ENCODE data around the gene MYL5.

The MYL5 gene

DNA sequence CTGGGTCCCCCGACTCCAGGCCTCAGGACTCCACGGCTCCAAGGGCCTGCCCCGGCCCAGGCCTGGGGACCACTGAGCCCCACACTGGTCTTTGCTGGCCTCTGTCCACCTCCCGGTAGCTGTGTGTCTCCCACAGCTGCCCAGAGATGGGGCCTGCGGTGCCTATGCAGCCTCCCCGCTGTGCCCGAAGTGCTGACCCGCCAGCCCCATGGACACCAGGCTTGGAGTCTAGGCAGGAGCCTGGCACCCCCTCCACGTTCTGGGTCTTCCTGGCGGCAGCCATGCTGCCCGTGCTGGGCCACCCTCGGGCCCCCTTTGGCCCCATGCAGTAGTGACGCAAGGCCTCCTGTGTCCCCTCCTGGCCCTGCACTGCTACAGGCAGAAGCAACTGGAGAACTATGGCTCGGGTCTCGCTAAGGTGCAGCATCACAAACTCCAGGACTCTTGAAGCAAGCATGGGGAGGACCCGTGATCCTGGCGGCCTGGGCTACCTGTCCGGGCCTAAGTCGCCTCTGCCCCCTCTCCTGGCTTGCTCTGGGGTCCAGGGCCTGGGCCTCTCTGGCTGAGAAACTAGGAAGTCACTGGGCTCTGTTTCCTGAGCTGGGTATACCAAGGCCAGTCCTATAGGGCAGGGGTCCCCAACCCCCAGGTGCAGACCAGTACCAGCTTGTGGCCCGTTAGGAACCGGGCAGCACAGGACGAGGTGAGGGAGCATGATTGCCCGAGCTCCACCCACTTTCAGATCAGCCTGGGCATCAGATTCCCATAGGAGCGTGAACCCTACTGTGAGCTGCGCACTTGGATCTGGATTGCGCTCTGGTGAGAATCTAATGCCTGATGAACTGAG lies 917 bp downstream of the MYL5 start:
- no peak for DNase-seq (ENCODE audit: low spot score)

DNA sequence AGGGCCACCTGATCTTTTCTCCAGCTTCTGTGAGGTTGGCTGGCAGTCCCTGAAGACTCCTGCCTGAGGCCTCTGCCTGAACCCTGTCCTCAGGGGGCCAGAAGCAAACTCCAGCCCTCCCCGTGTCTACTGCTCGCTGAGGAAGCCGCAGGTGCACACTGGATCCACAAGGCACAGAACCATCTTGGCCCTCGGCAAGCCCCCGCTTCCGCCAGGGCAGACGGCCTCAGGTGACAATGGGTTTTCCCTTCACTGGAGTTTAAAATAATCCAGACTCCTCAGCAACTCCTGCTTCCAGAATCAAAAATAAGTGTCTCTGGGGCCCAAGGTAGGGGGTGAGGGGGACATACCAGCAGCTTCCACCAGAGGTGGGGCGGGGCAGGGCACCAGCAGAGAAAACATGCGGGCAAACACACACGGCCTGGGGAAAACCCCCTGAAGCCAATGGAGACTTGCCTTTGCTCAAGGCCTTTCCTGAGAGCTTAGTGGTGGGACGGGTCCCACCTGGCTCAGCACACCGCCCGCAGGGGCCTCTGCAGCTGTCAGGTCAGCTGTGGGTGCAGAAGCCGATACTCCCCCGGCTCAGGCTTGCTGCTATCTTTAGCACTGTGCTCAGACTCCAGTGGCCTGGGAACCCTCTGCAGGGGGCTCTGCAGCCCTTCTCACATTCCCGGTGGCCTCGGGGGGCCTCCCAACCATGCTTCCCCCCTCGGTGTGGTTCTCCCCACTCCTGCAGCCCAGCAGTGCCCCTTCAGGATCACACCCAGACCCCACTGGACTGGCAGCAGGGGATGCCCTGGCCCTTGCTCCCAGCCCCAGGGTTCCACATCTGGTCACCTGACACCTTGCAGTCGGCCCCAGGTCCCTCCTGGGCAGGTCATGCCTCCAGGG lies 1.9 kb downstream of the MYL5 start:
- DNase-seq (ENCODE audit: low spot score): no peak

DNA sequence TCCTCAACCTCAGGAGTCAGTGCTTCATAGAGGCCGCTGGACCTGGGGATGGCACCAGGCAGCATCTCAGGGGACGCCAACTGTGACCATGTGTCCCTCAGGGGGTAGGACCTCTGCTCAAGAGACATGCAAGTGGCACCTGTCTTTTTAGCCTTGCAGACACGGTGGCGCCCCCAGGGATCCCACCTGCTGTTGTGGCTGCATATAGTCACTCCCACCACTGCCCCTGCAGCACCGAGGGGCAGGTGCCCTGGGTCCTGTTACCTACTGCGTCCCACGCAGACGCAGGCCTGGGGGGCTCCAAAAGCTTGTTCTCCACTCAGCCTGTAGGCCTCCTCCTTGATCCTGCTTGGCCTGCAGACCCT lies 2.5 kb downstream of the MYL5 start:
- DNase-seq (ENCODE audit: low spot score): no peak

DNA sequence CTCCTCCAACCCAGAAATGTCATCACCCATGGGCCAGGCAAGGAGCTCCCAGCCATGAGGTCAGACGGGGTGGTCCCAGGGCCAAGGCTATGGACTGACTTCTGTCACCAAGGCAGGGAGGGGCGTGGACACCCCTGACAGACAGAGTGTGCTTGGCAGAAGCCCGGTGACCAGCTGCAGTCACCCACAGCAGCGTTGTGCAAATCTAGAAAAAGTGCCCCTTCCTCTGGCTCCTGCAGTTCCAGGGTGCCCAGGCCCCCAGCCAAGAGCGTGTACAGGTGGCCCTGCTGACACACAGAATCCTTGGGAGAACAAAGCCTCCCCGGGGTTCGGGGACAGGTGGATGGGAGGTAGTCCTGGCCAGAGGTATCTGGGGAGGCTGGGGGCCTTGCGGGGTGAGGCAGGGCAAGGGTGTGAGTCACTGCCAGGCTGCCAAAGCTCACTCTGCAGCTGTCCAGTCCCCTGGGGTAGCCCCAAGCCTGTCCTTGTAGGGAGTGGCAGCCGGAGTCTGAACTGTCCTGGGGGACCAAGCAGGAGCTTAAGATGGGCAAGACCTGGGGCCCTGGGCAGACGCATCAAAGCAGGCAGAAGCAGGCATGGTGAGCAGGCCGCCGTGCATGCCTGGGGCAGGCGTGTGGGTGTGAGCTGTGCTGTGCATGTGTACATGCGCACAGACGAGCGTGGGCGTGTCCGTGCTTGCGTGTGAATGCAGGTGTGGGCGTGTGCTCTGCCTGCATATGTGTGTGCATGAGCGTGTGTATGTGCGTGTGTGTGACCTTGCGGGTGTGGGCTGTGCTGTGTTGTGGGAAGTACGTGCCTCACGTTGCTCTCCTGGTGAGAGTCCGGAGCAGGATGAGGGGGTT lies 3.3 kb downstream of the MYL5 start:
- DNase-seq (ENCODE audit: low spot score): no peak

DNA sequence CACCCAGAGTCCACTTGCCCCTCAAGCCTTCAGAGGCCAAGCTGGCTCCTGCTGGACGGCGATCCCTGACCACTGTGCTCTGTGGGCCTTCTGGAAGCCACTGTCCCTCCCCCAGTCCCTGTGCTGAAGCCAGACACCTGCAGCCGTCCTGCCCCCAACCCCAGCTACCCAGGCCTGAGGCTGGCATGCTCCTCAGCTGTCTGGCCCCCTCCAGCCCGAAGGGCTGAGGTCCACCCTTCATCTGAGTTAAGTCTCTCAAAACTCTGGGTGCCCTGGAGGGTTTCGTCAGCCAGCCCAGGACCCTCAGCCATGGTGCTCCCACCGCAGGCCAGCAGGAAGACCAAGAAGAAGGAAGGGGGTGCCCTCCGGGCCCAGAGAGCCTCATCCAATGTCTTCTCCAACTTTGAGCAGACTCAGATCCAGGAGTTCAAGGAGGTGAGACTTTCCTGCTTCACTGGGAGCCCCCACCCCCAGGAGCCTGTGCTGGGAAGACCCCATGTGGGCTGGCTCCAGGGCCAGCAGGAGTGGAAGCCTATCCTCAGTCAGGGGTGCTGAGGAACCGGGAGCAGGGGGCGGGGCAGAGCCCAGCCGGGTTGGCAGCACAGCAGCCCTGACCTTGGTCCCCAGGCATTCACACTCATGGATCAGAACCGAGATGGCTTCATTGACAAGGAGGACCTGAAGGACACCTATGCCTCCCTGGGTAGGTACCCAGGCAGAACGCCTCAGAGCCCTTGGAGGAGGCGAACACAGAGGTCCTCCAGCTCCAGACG lies 4.2 kb downstream of the MYL5 start:
- no peak for DNase-seq (ENCODE audit: low spot score)

DNA sequence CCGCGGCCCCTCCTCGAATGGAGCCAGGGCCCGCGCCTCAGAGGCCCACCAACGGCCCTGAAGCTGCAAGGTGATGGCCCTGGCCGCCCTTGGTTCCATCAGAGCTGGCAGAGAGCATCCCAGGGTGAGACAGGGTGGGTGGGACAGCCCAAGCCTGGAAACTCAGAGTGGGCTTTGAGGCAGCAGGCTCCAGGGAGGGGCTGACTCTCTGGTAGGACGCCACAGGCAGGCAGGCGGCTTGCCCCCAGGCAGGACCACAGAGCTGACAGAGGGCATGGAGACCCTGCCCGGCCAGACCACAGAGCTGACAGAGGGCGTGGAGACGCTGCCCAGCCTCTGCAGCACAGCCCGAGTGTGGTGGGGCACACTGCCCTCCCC lies 4.8 kb downstream of the MYL5 start:
- no peak for DNase-seq (ENCODE audit: low spot score)

DNA sequence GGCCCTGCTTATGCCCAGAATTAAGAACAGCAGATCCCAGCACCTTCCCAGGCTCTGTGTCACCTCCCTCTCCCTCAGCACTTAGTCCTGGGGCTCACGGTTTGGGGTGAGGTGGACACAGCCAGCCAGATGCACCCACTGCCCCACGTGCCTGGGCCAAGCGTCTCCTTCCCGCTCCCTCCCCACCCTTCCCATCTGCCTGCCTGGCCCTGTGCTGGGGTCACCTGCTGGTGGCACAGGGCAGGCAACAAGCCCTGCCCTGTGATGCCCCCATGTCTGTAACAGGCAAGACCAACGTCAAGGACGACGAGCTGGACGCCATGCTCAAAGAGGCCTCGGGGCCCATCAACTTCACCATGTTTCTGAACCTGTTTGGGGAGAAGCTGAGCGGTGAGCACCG lies 5.3 kb downstream of the MYL5 start:
- no peak for DNase-seq (ENCODE audit: low spot score)

DNA sequence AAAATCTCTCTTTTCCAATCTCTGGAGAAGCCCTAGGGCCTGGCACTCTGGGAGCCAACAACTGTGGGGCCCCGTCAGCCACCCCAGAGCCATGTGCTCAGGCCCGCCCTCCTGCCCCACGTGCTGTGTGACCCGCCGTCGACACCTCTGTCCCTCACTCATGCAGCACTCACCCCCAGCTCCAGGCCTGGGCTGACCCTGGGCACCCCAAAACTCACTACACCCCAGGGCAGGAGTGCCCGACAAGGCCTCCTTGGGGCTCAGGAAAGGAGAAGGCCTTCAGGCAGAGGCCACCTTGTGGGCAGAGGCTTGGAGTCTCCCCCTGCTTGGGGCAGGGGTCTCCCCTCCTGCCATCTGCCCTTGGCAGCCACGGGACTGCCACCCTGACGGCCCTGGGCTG lies 5.7 kb downstream of the MYL5 start:
- no peak for DNase-seq (ENCODE audit: low spot score)

DNA sequence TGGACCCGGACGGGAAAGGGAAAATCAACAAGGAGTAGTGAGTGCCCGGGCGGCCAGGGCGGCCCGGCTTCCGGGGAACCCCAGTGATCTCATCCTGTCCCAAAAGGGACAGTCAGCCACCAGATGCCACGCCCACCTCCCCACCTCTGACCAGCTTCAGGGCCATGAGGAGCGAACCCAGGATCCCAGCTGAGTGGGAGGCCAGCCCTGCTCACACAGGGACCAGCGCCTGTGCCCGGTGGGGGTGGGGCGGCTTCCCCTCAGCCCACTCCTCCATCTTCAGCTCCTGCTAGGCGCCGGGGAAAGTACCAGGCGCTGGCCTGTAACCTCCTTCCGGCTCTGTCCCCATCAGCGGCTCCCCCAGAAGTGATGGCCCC lies 6.2 kb downstream of the MYL5 start:
- no peak for DNase-seq (ENCODE audit: low spot score)

DNA sequence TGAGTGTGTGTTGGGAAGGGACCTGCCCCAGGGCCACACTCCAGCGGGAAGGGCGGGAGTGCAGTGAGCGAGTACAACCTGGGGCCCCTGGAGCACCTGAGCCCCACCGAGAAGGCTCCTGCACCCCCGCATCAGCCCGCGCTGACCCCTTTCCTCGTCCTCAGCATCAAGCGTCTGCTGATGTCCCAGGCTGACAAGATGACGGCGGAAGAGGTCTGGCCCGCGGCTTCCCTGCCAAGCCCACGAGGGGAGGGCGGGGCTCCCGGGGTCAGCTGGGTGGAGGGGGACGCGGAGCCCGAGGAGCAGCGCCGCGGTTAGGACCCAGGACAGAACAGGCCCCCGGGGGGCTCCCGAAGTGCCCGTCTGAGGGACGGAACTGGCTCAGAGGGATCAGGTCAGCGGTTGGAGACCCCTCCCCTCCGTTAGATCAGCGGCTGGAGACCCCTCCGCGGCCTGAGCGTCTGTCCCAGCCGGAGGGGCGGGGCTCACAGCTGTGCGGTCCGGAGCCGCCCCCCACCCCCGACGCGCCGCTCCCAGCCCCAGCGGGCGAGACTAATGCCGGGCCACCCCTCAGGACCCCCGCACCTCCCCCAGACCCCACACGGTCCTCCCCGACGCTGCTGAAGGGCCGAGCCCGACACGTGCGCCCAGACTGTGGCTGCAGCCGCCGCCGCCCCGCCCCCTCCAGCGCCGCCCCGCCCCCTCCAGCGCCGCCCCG lies 6.7 kb downstream of the MYL5 start:
- DNase-seq (ENCODE audit: low spot score): no peak

DNA sequence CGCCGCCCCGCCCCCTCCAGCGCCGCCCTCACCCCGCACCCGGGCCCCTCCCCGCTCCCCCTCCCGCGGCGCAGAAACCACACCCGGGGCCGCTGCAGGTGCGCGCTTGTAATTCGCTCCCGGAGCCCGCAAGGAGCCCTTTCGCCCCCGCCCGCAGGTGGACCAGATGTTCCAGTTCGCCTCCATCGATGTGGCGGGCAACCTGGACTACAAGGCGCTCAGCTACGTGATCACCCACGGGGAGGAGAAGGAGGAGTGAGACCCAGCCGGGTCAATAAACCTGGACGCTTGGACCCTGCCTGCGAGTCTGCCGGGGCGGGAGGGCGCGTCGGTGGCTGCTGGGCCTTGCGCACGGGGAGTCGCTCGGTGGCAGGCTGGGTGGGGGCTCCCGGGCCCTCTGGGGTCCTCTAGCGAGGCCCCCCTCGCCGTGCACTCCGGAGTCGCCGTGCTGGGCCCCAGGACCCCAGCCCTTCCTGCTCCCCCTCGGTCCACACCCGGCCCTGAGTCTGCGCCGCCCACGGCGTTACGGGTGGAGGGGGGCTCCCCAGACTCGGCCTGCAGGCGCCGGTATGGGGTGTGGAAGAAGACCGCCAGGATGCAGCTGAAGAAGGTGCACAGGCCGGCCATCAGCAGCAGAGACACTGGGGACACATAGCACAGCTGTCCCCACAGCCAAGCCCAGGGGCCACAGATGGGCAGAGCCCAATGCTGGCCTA lies 7.6 kb downstream of the MYL5 start:
- no peak for DNase-seq (ENCODE audit: low spot score)

DNA sequence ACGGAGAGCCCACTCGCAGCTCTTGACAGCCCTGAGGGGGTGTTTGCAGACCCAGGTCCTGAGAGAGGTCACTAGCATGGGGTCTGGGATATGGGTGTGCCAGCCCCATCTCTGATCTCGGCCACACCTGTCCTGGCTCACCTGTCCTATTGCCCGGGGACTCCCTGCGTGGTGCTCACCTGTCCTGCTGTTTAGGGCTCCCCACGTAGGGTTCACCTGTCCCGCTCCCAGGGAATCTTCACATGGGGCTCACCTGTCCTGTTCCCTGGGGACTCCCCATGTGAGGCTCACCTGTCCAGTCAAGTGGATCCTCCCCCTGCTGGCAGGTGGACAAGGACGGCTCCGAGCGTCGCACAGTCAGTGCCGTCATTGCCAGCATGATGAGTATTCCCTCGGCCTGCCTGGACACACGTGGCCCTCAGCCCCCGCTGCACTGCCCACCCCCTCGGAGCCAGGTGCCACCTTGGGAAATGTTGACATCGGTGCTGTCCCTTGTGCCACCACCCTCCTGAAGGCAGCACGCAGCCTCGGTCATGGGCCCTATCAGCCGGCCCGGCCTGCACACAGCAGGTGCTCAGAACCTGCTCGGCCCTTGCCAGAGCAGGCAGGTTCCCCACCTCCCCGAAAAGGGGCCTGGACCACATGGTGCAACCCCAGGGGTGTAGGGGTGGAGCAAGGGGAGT lies 8.3 kb downstream of the MYL5 start:
- no peak for DNase-seq (ENCODE audit: low spot score)

DNA sequence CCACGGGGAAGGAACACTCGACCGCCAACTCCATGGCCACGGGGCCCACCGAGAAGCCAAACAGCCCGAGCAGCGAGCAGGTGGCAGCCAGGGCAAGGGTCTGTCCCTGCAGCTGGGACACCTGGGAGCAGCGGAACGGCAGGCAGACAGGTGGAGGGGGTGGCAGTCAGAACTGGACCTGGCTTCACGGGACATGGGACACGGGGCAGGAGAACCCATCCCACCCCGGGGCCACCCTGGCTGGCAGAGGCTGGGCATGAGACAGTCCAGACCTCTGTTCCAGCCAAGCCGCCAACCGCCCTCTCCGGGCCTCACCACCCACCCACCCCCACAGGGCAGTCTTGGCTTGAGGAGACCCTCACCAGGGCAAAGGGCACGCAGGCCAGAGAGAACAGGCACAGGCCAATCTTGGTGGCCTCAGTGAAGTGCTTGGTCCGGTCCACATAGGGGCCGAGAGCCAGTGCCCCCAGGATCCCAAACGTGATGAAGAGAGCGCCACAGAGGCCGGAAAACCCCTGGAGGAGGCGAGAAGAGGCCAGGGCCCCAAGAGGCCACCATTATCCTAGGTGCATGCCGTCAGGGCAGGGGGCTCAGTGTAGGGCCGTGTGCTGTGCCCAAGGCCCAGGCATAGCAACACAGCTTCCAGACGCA lies 9.0 kb downstream of the MYL5 start:
- no peak for DNase-seq (ENCODE audit: low spot score)

DNA sequence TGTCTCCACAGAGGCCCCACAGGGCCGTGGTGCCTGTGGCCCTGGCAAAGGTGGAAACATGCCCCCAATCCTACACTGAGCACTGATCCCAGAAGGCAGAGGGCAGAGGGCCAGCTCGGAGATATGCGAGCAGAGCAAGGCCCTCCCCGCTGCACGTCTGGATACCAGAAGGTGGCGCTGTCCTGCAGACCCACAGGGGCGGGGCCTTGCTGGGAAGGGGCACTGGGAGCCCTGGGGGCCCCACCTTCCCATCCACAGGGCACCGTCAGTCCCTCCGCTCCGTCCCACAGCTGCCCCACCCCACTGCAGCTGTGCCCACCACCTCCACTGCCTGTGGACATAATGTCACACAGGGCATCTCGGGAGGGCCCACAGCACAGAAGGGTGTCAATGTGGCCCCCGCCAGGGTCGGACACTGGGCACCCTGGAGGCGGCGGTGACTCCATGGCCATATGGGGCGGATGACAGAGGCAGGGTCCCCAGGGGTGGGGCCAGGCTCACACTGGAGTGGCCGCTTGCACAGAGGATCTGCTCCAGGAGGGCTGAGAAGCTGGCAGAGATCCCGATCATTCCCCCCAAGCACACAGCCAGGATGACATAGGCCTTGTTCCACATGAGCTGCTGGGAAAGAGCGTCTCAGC lies 9.8 kb downstream of the MYL5 start:
- peak; percentile 67 for DNase-seq (ENCODE audit: low spot score)

DNA sequence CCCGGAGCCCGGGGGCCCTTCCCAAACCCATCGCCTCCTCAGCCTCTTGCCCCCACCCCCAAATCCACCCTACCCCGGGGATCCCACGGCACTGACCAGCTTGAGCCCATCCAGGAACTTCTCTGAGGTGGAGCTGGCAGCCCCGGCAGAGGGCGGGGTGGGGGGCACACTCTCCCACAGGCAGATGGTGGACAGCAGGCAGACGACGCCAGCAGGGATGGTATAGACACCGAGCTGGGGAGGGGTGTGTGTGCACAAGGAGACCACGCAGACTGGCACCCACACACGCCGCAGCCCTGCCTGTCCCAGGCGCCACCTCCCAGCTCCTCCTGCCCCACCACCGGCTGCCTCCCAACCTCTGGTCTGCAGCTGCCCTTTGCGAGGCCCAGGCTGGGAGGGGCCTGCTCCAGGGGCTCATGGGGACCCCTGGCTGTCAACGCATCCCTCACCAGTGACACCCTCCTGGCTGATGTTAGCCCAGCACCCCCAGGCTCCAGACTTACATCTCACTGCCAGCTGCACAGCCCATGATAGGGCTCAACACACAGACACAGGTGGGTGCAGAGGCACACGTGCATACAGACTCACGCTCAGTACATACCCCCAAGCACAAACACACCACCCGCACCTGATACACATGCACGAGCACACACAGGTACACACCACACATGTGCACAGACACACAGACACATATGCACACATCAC lies 10.4 kb downstream of the MYL5 start:
- DNase-seq (ENCODE audit: low spot score): no peak

DNA sequence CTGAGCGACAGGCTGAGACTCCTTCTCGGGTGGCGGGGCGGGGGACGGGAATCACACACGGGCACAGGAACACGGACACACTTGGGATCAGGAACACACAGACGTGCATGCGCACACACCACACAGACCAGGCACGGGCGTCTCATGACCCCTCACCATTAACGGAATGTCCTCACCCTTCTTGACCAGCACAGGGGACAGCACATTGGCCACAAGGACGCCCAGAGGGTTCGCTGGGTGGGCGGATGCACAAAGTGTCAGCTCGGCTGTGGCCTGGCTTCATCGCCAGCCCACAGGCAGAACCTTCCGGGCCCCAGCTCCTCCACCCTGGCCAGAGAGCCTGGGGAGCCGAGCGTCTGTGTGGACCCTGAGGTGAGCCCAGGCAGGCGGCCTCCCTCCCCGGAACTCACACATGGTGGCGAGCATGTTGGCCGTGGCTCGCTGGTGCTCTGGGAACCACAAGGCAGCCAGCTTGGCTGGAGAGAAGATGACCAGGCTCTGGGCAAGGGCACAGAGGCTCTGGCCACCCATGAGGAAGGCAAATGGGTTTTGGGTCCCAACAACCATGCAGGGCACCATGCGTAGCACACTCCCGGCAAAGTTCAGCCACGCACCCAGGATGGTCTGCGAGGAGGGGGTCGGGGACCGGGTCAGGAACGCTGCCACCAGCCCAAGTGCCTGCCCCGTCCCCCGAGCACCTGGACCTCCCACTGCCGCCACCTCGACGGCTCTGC lies 11.5 kb downstream of the MYL5 start:
- DNase-seq (ENCODE audit: low spot score): no peak

DNA sequence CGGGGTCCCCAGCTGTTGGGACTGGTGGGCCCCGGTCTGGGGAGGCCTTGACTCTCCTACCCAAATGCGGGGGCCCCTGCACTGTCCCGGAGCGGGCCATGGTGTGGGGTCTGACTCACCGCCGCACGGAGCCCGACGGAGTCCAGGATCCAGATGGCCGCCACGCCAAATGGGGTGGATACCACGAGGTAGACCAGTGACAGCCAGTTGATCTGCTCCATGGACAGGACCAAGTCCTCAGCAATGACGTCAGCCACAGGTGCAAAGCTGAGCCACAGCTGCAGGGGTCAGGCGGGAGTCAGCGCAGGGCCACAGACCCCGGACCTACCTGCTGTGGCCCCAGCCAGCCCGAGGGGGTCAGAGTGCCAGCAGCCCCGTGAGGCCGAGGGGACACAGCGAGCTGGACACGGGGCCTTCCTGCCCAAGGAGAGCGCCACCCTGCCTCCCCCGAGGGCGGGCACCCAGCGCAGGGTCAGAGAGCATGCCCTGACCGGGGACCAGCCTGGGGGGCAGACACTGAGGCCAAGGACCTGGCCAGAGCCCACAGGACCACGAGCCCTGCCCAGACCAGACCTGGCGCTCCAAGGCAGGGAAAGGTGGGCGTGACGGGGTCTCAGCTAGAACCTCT lies 12.2 kb downstream of the MYL5 start:
- DNase-seq (ENCODE audit: low spot score): no peak
